Measurements from ENCODE around the gene UBL7.

The UBL7 gene

GRCh38 chr15:74414081-74414580 lies 46.8 kb downstream of the UBL7 start:
- in situ Hi-C loops (cut with HindIII; ENCODE audit: low sequenced_read_pairs), result no loop called here
- no peak for DNase-seq (ENCODE audit: low read depth)
- H3K4me3 ChIP-seq (ENCODE audit: low read depth, low read length), result no peak overlapping the region
- TF ChIP-seq CTCF (IDR thresholded peaks at IDR 0.05; ENCODE audit: low read depth, low read length, missing control alignments), result no peak

- no peak for TF ChIP-seq CTCF (IDR thresholded peaks at IDR 0.05; ENCODE audit: low read depth, low read length, missing control alignments)
- no peak overlapping the region for H3K4me3 ChIP-seq (ENCODE audit: low read depth, low read length)
- in situ Hi-C loops (cut with HindIII; ENCODE audit: low sequenced_read_pairs), result no loop called here
- DNase-seq (ENCODE audit: low read depth), result no peak
Measured at GRCh38 chr15:74413350-74414080, 47.4 kb downstream of the UBL7 start.

GRCh38 chr15:74412159-74412558 lies 48.8 kb downstream of the UBL7 start:
- H3K4me3 ChIP-seq (ENCODE audit: low read depth, low read length), result no peak overlapping the region
- in situ Hi-C loops (cut with HindIII; ENCODE audit: low sequenced_read_pairs), result no loop called here
- no peak for TF ChIP-seq CTCF (IDR thresholded peaks at IDR 0.05; ENCODE audit: low read depth, low read length, missing control alignments)
- DNase-seq (ENCODE audit: low read depth), result no peak

- in situ Hi-C loops (cut with HindIII; ENCODE audit: low sequenced_read_pairs), result no loop called here
- TF ChIP-seq CTCF (IDR thresholded peaks at IDR 0.05; ENCODE audit: low read depth, low read length, missing control alignments), result no peak
- H3K4me3 ChIP-seq (ENCODE audit: low read depth, low read length), result no peak overlapping the region
- DNase-seq (ENCODE audit: low read depth), result no peak
Measured at GRCh38 chr15:74411686-74412085, 49.3 kb downstream of the UBL7 start.

- in situ Hi-C loops (cut with HindIII; ENCODE audit: low sequenced_read_pairs), result no loop called here
- no peak for DNase-seq (ENCODE audit: low read depth)
- TF ChIP-seq CTCF (IDR thresholded peaks at IDR 0.05; ENCODE audit: low read depth, low read length, missing control alignments), result no peak
- H3K4me3 ChIP-seq (ENCODE audit: low read depth, low read length), result no peak overlapping the region
Measured at GRCh38 chr15:74410502-74410901, 50.5 kb downstream of the UBL7 start.

GRCh38 chr15:74409225-74409624 lies 51.7 kb downstream of the UBL7 start:
- H3K4me3 ChIP-seq (ENCODE audit: low read depth, low read length), result no peak overlapping the region
- in situ Hi-C loops (cut with HindIII; ENCODE audit: low sequenced_read_pairs), result no loop called here
- no peak for DNase-seq (ENCODE audit: low read depth)
- no peak for TF ChIP-seq CTCF (IDR thresholded peaks at IDR 0.05; ENCODE audit: low read depth, low read length, missing control alignments)
